Peyer's patch (tissue), 4 donors: Measurements from ENCODE around the gene HCAR1. TPM values are rescaled to one million over a fixed set of nuclear protein-coding genes. Genes with fewer than 3 reads are reported as not detected.
A peak's percentile ranks its signal among the peaks of the same experiment; 100 is the strongest.

ENCODE experiments used
- DNase-seq, 3 donors: peaks; one replicate each; pipeline ENCODE4 v3.0.0-alpha.2; 2017 to 2019
- H3K27ac ChIP-seq, 4 donors: fragments of 200-600 bp; sonication (generic); one replicate each; pipeline ENCODE4 v1.5.1; 2016 to 2019
- H3K27me3 ChIP-seq, 2 donors: fragments of 200-600 bp; sonication (generic); one replicate each; pipeline ENCODE4 v1.5.1; 2019
- H3K36me3 ChIP-seq, 3 donors: fragments of 200-600 bp; sonication (generic); one replicate each; pipeline ENCODE4 v1.5.1; 2016 to 2019
- H3K4me1 ChIP-seq, 4 donors: fragments of 200-600 bp; sonication (generic); one replicate each; pipeline ENCODE4 v1.5.1; 2016 to 2019
- H3K4me3 ChIP-seq, 4 donors: fragments of 200-600 bp; sonication (generic); 1 replicate in 3 of 4; 2 replicates in 1 of 4; pipeline ENCODE4 v1.5.1; 2016 to 2019; ENCODE audit warnings: mild to moderate bottlenecking in 1 of 4
- H3K9me3 ChIP-seq, 4 donors: fragments of 200-600 bp; sonication (generic); one replicate each; pipeline ENCODE4 v1.5.1; 2016 to 2019; ENCODE audit warnings: mild to moderate bottlenecking in 1 of 4
- CTCF ChIP-seq, 6 experiments: fragments of 450-650 bp in 4 of 6; fragments of 200-600 bp in 2 of 6; sonication (generic) in 1 of 6; IDR thresholded peaks; one replicate each; pipeline ENCODE4 v1.5.1; 2017 to 2019; ENCODE audit warnings: antibody characterized with exemption in 6 of 6, mild to moderate bottlenecking in 3 of 6, moderate library complexity in 1 of 6
- POLR2A ChIP-seq, 2 donors: fragments of 450-650 bp; IDR thresholded peaks; one replicate each; pipeline ENCODE4 v1.5.1; 2017; ENCODE audit warnings: antibody characterized with exemption in 2 of 2, mild to moderate bottlenecking in 2 of 2, moderate library complexity in 2 of 2
- total RNA-seq, 4 donors: library from RNA; depleted of rRNA; stranded (reverse); fragments of >200 nt; gene quantifications; one replicate each; pipeline ENCODE4 v1.1.0, GENCODE V29; 2016

Gene HCAR1
- total RNA-seq, 4 donors from 2014 or later: not detected

- Histone ChIP-seq H3K27ac (no peak overlapping the region), H3K27me3 (no peaks in the 10 kb centered on the region), H3K36me3 (peaks cover 0 to 8% (median 0%) of the 10 kb centered on the region in 3 donors), H3K9me3 (no peaks in the 10 kb centered on the region), H3K4me1 (peaks cover 0 to 17% (median 6%) of the 10 kb centered on the region in 4 donors), H3K4me3 (no peak overlapping the region)
- TF ChIP-seq CTCF (IDR thresholded peaks at IDR 0.05): no peak
- TF ChIP-seq POLR2A (IDR thresholded peaks at IDR 0.05): no peak
- DNase-seq: peak in 1 of 3 donors; percentile 23
These were observed 19.1 kb upstream of the HCAR1 start for GRCh38 chr12:122749569-122750332.

GRCh38 chr12:122747224-122748135, 16.8 kb upstream of the HCAR1 start:
- Histone ChIP-seq H3K4me1 (peaks cover 0 to 7% (median 2%) of the 10 kb centered on the region in 4 donors), H3K4me3 (no peak overlapping the region), H3K9me3 (no peaks in the 10 kb centered on the region), H3K27ac (no peak overlapping the region), H3K27me3 (no peaks in the 10 kb centered on the region), H3K36me3 (no peaks in the 10 kb centered on the region)
- DNase-seq: peak in 1 of 3 donors; percentile 18
- TF ChIP-seq POLR2A (IDR thresholded peaks at IDR 0.05) (no peak), CTCF (IDR thresholded peaks at IDR 0.05) (no peak)

- H3K36me3 ChIP-seq: no peaks in the 10 kb centered on the region
- no peak for TF ChIP-seq POLR2A (IDR thresholded peaks at IDR 0.05)
- TF ChIP-seq CTCF (IDR thresholded peaks at IDR 0.05): no peak
- no peak overlapping the region for H3K4me3 ChIP-seq
- H3K9me3 ChIP-seq: no peaks in the 10 kb centered on the region
- peak in 1 of 3 donors; percentile 47 for DNase-seq
- no peaks in the 10 kb centered on the region for H3K27me3 ChIP-seq
- H3K4me1 ChIP-seq: no peaks in the 10 kb centered on the region
- no peak overlapping the region for H3K27ac ChIP-seq
These were observed 13.4 kb upstream of the HCAR1 start for GRCh38 chr12:122743895-122744525.

- Histone ChIP-seq H3K36me3 (no peaks in the 10 kb centered on the region), H3K27me3 (no peaks in the 10 kb centered on the region), H3K4me3 (no peak overlapping the region), H3K4me1 (no peaks in the 10 kb centered on the region), H3K9me3 (no peaks in the 10 kb centered on the region), H3K27ac (no peak overlapping the region)
- TF ChIP-seq POLR2A (IDR thresholded peaks at IDR 0.05): no peak
- TF ChIP-seq CTCF (IDR thresholded peaks at IDR 0.05): no peak
- no peak for DNase-seq
These were observed 9.7 kb upstream of the HCAR1 start for GRCh38 chr12:122740351-122740750.

- Histone ChIP-seq H3K4me3 (no peak overlapping the region), H3K4me1 (no peaks in the 10 kb centered on the region), H3K27ac (no peak overlapping the region), H3K36me3 (no peaks in the 10 kb centered on the region), H3K9me3 (no peaks in the 10 kb centered on the region), H3K27me3 (no peaks in the 10 kb centered on the region)
- TF ChIP-seq CTCF (IDR thresholded peaks at IDR 0.05) (no peak), POLR2A (IDR thresholded peaks at IDR 0.05) (no peak)
- no peak for DNase-seq
These were observed 7.9 kb upstream of the HCAR1 start for GRCh38 chr12:122738571-122738970.
